ENCODE data around the gene GIMD1.

The GIMD1 gene

GRCh38 chr4:106366026-106366425 is 2.6 kb downstream of the GIMD1 start:
- DNase-seq (ENCODE audit: extremely low read depth, low read depth) = no peak
- no peak for TF ChIP-seq CTCF (IDR thresholded peaks at IDR 0.05; ENCODE audit: low read depth, low read length)

- DNase-seq (ENCODE audit: extremely low read depth, low read depth) = peak; percentile 56
- TF ChIP-seq CTCF (IDR thresholded peaks at IDR 0.05; ENCODE audit: low read depth, low read length) = no peak
These were observed 3.0 kb downstream of the GIMD1 start for GRCh38 chr4:106365613-106366012.

- DNase-seq (ENCODE audit: extremely low read depth, low read depth) = no peak
- TF ChIP-seq CTCF (IDR thresholded peaks at IDR 0.05; ENCODE audit: low read depth, low read length) = no peak
These were observed 4.3 kb downstream of the GIMD1 start for GRCh38 chr4:106364282-106364681.

DNA sequence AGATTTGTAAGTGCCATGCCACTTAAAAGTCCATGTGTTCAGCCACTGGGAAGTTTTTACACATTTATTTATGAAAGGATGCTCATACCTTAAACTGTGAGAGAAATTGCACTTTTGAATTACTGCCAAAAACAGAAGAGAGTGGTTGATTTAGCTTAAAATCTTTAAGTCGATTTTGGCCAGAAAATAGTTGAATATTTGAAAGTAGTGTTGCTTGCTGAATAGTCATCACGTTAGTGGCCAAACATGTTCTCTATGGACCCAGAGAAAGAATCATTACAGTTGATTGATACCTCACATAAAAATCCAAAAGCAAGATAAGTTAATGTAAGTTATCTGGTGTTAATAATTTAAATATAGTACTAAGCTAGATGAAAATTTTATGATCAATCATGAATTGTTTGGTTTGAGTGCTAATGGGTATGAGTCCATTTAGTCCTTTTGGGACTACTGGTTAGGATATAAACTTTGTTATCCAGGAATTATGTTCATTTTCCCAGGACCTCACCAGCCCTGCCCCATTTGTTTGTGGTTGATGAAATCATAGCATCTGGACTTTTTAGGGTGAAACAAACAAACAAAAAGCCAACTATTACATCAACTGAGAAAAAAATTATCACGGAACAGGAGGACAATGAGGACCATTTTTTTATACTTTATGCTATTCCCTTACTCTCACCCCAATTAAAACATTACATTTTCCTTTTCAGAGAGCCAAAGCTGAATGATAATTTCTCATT is 6.3 kb downstream of the GIMD1 start:
- DNase-seq (ENCODE audit: extremely low read depth, low read depth) = no peak
- no peak for TF ChIP-seq CTCF (IDR thresholded peaks at IDR 0.05; ENCODE audit: low read depth, low read length)

GRCh38 chr4:106358899-106359298 is 9.7 kb downstream of the GIMD1 start:
- DNase-seq (ENCODE audit: extremely low read depth, low read depth) = no peak

GRCh38 chr4:106355193-106355592 is 13.4 kb downstream of the GIMD1 start:
- TF ChIP-seq CTCF (IDR thresholded peaks at IDR 0.05; ENCODE audit: low read depth, low read length) = no peak
- no peak for DNase-seq (ENCODE audit: extremely low read depth, low read depth)

More at GRCh38 chr4:106358899-106359298, 9.7 kb downstream of the GIMD1 start:
- no peak for TF ChIP-seq CTCF (IDR thresholded peaks at IDR 0.05; ENCODE audit: low read depth, low read length)

DNA sequence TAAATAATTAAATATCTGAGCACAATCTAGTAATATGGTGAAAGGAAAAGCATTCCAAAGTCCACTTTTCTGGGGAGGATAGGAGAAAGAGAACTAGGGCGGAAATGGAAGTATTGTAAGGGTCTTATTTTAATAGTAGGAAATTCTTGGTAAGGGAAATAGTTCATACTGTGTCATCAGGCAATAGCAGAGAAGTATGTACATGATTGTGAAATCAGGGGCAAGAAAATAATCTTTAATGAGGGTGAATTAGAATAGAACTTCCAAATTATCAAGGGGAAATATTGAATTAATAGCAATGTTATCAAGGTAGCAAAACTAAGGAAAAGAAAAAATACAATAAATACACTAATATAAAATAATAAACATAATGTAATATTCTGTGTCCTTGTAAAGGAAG is 14.8 kb downstream of the GIMD1 start:
- no peak for DNase-seq (ENCODE audit: extremely low read depth, low read depth)
- TF ChIP-seq CTCF (IDR thresholded peaks at IDR 0.05; ENCODE audit: low read depth, low read length) = no peak
